Panc1 (cell line): ENCODE measurements around the gene FBXL16. TPM values are rescaled to one million over a fixed set of nuclear protein-coding genes. Genes with fewer than 3 reads are reported as not detected.

Source experiments
- ATAC-seq: fragments of 200-7000 bp; cut with Tn5 transposase; 2 replicates; pipeline ENCODE4 v1.9.1; 2020; ENCODE audit warnings: mild to moderate bottlenecking, moderate library complexity
- BruUV-seq: library from RNA; stranded (reverse); fragments of 400-500 nt; replicated peaks from 2 replicates; lab custom pipeline; 2021; lab: Mats Ljungman, UMichigan
- CTCF ChIA-PET: fragments of 300-600 bp; sonication (Branson Sonifier 250); formaldehyde crosslinking; loops from one replicate; lab custom pipeline; 2022; ENCODE audit warnings: antibody characterized with exemption; lab: Charles Lee
- POLR2A ChIA-PET: fragments of 300-600 bp; sonication (Branson Sonifier 250); formaldehyde crosslinking; loops from one replicate; lab custom pipeline; 2022; ENCODE audit warnings: antibody characterized with exemption; lab: Charles Lee
- DNase-seq: peaks from one replicate; pipeline ENCODE4 v3.0.0-alpha.2; 2010; ENCODE audit warnings: low read depth, low spot score
- H3K27ac ChIP-seq: 2 replicates; pipeline ENCODE4 v1.5.1; 2011; ENCODE audit warnings: mild to moderate bottlenecking, low read length, inconsistent platforms
- H3K27me3 ChIP-seq: fragments of 200-500 bp; sonication (Bioruptor generic); 2 replicates; pipeline ENCODE4 v1.6.0; 2014; ENCODE audit warnings: low read length, inconsistent platforms; ENCODE audit not compliant: control insufficient read depth, insufficient read depth
- H3K36me3 ChIP-seq: fragments of 200-500 bp; sonication (Bioruptor generic); 2 replicates; pipeline ENCODE4 v1.5.1; 2014; ENCODE audit warnings: inconsistent platforms, mild to moderate bottlenecking, low read length, moderate library complexity; ENCODE audit not compliant: control insufficient read depth, insufficient read depth
- H3K4me1 ChIP-seq: 2 replicates; pipeline ENCODE4 v1.5.1; 2011; ENCODE audit warnings: inconsistent platforms, mild to moderate bottlenecking, low read length, moderate library complexity; ENCODE audit not compliant: control insufficient read depth, insufficient read depth
- H3K4me3 ChIP-seq, 2 experiments: 2 replicates each; pipeline ENCODE4 v1.5.1; 2011 to 2012; ENCODE audit warnings: low read depth in 2 of 2, low read length in 2 of 2, mild to moderate bottlenecking in 2 of 2, inconsistent platforms in 1 of 2, moderate library complexity in 1 of 2
- H3K9me3 ChIP-seq: fragments of 200-500 bp; sonication (Bioruptor generic); 2 replicates; pipeline ENCODE4 v1.5.1; 2014; ENCODE audit warnings: low read depth, mild to moderate bottlenecking, inconsistent platforms, low read length, moderate library complexity; ENCODE audit not compliant: control insufficient read depth, insufficient read depth
- POLR2AphosphoS5 ChIP-seq: IDR thresholded peaks from 2 replicates; pipeline ENCODE4 v1.6.1; 2012; ENCODE audit warnings: mild to moderate bottlenecking, low read depth, low read length, moderate library complexity
- SIN3A ChIP-seq: IDR thresholded peaks from 2 replicates; pipeline ENCODE4 v1.6.1; 2012; ENCODE audit warnings: low read depth, mild to moderate bottlenecking, low read length, moderate library complexity, borderline replicate concordance; ENCODE audit not compliant: insufficient read depth
- TCF7L2 ChIP-seq: IDR thresholded peaks from 2 replicates; pipeline ENCODE4 v1.6.1; 2011; ENCODE audit warnings: mild to moderate bottlenecking, low read depth, low read length, inconsistent platforms
- in situ Hi-C: cut with HindIII; loops from 2 replicates; pipeline ENCODE4 v1.10.0; 2016; ENCODE audit warnings: low sequenced_read_pairs, low pct_unique_long_range_greater_than_20kb
- intact Hi-C: fragments of 100-400 bp; cut with micrococcal nuclease; formaldehyde crosslinking; loops from one replicate; pipeline ENCODE4 v1.10.0; 2022; ENCODE audit not compliant: unreplicated experiment
- total RNA-seq: library from RNA; stranded (reverse); gene quantifications from one replicate; pipeline ENCODE4 v1.2.1, GENCODE V29; 2021; ENCODE audit not compliant: unreplicated experiment
- TF ChIP-seq, protein P1 (sequence below): fragments of 450-650 bp; IDR thresholded peaks from 2 replicates; pipeline ENCODE4 v1.5.1; 2017; ENCODE audit warnings: mild to moderate bottlenecking
- TF ChIP-seq, protein P2 (sequence below), 2 experiments: IDR thresholded peaks; 2 replicates each; pipeline ENCODE4 v1.6.1; 2011 to 2012; ENCODE audit warnings: low read depth in 2 of 2, control low read depth in 1 of 2, low read length in 1 of 2, mild to moderate bottlenecking in 1 of 2, moderate library complexity in 1 of 2; ENCODE audit not compliant: insufficient read depth in 1 of 2

Gene FBXL16
- total RNA-seq, 1 experiment from 2014 or later: 28.0 TPM

GRCh38 chr16:674968-675883 is 30.4 kb downstream of the FBXL16 start, which contains the start of gene RHBDL1:
TSS of gene RHBDL1 (plus strand) at chr16:675671. CDS start at chr16:675791, 120 bp downstream.
- no peak for DNase-seq
- ChIA-PET CTCF (no interaction called here), POLR2A (no interaction called here)
- H3K4me3 ChIP-seq: peak within 1 kb of the TSS; percentile 39 to 51
- H3K27me3 ChIP-seq: no peaks in the 10 kb centered on the region
- H3K36me3 ChIP-seq: peaks cover 3% of the 10 kb centered on the region; the same call in 1 of the 2 replicates
- intact Hi-C loops (no loop called here), in situ Hi-C loops (no loop called here)
- ATAC-seq: peak; percentile 44
- no peaks in the 10 kb centered on the region for H3K9me3 ChIP-seq
- peaks cover 22% of the 10 kb centered on the region for H3K4me1 ChIP-seq
- H3K27ac ChIP-seq: peak within 1 kb of the TSS; percentile 62
- TF ChIP-seq, protein P1, sequence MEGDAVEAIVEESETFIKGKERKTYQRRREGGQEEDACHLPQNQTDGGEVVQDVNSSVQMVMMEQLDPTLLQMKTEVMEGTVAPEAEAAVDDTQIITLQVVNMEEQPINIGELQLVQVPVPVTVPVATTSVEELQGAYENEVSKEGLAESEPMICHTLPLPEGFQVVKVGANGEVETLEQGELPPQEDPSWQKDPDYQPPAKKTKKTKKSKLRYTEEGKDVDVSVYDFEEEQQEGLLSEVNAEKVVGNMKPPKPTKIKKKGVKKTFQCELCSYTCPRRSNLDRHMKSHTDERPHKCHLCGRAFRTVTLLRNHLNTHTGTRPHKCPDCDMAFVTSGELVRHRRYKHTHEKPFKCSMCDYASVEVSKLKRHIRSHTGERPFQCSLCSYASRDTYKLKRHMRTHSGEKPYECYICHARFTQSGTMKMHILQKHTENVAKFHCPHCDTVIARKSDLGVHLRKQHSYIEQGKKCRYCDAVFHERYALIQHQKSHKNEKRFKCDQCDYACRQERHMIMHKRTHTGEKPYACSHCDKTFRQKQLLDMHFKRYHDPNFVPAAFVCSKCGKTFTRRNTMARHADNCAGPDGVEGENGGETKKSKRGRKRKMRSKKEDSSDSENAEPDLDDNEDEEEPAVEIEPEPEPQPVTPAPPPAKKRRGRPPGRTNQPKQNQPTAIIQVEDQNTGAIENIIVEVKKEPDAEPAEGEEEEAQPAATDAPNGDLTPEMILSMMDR: no peak; the same call in 1 of the 2 replicates
- TF ChIP-seq TCF7L2: no peak
- TF ChIP-seq, protein P2, sequence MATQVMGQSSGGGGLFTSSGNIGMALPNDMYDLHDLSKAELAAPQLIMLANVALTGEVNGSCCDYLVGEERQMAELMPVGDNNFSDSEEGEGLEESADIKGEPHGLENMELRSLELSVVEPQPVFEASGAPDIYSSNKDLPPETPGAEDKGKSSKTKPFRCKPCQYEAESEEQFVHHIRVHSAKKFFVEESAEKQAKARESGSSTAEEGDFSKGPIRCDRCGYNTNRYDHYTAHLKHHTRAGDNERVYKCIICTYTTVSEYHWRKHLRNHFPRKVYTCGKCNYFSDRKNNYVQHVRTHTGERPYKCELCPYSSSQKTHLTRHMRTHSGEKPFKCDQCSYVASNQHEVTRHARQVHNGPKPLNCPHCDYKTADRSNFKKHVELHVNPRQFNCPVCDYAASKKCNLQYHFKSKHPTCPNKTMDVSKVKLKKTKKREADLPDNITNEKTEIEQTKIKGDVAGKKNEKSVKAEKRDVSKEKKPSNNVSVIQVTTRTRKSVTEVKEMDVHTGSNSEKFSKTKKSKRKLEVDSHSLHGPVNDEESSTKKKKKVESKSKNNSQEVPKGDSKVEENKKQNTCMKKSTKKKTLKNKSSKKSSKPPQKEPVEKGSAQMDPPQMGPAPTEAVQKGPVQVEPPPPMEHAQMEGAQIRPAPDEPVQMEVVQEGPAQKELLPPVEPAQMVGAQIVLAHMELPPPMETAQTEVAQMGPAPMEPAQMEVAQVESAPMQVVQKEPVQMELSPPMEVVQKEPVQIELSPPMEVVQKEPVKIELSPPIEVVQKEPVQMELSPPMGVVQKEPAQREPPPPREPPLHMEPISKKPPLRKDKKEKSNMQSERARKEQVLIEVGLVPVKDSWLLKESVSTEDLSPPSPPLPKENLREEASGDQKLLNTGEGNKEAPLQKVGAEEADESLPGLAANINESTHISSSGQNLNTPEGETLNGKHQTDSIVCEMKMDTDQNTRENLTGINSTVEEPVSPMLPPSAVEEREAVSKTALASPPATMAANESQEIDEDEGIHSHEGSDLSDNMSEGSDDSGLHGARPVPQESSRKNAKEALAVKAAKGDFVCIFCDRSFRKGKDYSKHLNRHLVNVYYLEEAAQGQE (IDR thresholded peaks at IDR 0.05; ENCODE audit: insufficient read depth in 1 of 2, low read depth in 2 of 2, low read length in 1 of 2): no peak
- peak; percentile 51 for TF ChIP-seq POLR2AphosphoS5
- 0 out of 2 replicates have a peak, but pooled peaks have one; percentile 43 for TF ChIP-seq SIN3A
- BruUV-seq: no TSS peak

- intact Hi-C loops (no loop called here), in situ Hi-C loops (no loop called here)
- peak overlapping the region; percentile 62 for H3K27ac ChIP-seq
- no peaks in the 10 kb centered on the region for H3K27me3 ChIP-seq
- ATAC-seq (peak; percentile 19), DNase-seq (no peak)
- TF ChIP-seq, protein P1: no peak
- TF ChIP-seq, protein P2 (IDR thresholded peaks at IDR 0.05; ENCODE audit: insufficient read depth in 1 of 2, low read depth in 2 of 2, low read length in 1 of 2): no peak
- TF ChIP-seq SIN3A: no peak
- TF ChIP-seq TCF7L2: no peak
- no peak for TF ChIP-seq POLR2AphosphoS5
- ChIA-PET POLR2A (no interaction called here), CTCF (no interaction called here)
- peaks cover 3% of the 10 kb centered on the region; the same call in 1 of the 2 replicates for H3K36me3 ChIP-seq
- H3K4me1 ChIP-seq: peaks cover 29% of the 10 kb centered on the region
- no peak overlapping the region for H3K4me3 ChIP-seq
- no TSS peak for BruUV-seq
- H3K9me3 ChIP-seq: no peaks in the 10 kb centered on the region
Observed at GRCh38 chr16:674214-674881, 31.3 kb downstream of the FBXL16 start.
